Myometrial cell (primary cell): ENCODE results near the gene KLHL34. TPM values are rescaled to one million over a fixed set of nuclear protein-coding genes. Genes with fewer than 3 reads are reported as not detected.

Experiments used
- total RNA-seq: library from RNA; depleted of rRNA; stranded (reverse); fragments of >200 nt; gene quantifications from 2 replicates; pipeline ENCODE4 v1.2.3, GENCODE V29; 2015

Gene KLHL34, protein sequence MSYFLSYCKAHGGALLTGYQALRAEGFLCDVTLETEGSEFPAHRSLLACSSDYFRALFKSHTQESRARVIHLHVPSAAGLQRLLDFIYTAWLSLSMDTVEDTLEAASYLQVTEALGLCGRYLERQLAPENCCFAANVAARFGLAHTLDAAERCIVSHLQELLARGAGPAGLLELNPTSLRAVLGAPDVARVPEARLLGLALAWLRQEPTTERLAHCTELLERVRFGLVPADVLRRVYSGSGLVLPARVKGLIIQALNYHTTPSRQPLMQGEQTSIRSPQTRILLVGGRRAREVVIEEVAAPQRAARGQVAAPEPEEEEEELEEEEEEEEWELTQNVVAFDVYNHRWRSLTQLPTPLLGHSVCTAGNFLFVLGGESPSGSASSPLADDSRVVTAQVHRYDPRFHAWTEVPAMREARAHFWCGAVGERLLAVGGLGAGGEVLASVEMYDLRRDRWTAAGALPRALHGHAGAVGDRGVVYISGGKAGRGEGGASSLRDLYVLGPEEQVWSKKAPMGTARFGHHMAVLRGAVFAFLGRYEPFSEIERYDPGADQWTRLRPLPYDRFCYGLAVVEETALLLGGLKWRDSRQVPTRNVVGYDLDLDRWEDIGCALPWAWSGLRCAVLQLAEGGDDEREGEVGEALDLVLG
- total RNA-seq: not detected in 2 replicates

DNA sequence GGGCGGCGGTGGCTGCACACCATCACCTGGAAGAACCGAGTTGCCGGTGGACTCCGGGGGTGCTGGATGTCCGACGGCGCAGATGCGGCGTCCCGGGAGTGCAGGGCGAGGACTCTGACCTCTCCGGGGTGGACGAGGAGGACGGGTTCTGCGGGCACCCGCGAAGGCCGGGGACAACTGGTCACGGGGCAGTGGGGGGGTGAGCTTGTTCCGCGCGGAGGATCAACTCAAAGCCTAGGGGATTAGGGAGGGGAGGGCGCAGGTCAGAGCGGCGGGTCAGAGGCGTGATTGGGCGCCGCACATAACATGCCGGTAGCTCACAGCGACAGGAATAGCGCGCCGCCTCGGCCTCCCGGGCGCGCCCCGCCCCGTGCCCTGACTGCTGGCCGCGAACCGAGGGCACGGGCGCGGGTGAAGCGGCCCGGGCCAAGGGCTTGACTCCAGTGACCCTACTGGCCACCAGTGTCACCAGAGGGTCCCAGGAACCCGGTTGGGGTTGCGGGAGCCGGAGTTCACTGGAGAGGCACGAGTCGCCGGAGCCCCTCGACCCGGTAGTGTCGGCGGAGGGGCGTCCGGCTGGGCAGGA, at the start of gene KLHL34:
KLHL34 (minus strand) TSS at position 179 of the 586 bp plus-strand sequence. CDS start 542 bp downstream, outside the sequence.

Other genes with a start within 250 kb of the KLHL34 start
- not detected in 2 replicates for gene SMPX, start 99.8 kb upstream of the KLHL34 start, total RNA-seq
- gene MBTPS2, start 181.3 kb upstream of the KLHL34 start, total RNA-seq: 7.8 and 9.7 TPM in 2 replicates
- 0.29 and 1.1 TPM in 2 replicates for gene YY2, start 197.7 kb upstream of the KLHL34 start, total RNA-seq